Measurements from ENCODE around the gene PRICKLE3. TPM values are rescaled to one million over a fixed set of nuclear protein-coding genes. Genes with fewer than 3 reads are reported as not detected.

The PRICKLE3 gene
- total RNA-seq, 2 donors from 2014 or later, result 16.7 to 25.5 TPM

GRCh38 chrX:49221868-49222267 is 35.7 kb upstream of the PRICKLE3 start:
- no peak for DNase-seq

DNA sequence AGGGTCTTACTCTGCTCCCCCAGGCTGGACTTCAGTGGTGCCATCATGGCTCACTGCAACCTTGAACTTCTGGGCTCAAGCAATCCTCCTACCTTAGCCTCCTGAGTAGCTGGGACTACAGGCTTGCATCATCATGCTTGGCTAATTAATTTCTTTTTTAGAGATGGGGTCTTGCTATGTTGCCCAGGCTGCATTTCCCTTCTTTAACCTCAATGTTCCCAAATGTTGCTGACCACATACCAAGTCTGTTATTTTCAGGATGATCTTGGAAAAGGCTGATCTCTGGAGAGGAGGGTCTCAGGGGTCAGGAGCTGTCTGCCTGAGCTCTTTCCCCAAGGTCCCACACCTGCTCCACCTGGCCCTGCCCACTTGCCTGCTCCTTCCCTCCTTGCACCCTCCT is 33.9 kb upstream of the PRICKLE3 start:
- no peaks in the 10 kb centered on the region for H3K9me3 ChIP-seq
- no peaks in the 10 kb centered on the region for H3K27me3 ChIP-seq
- no peak overlapping the region for H3K4me3 ChIP-seq
- DNase-seq, result no peak
- intact Hi-C loops (cut with DNase I), result no loop called here
- H3K27ac ChIP-seq, result no peak overlapping the region
- H3K4me1 ChIP-seq, result no peaks in the 10 kb centered on the region
- H3K36me3 ChIP-seq, result no peaks in the 10 kb centered on the region
- no peak for TF ChIP-seq CTCF (IDR thresholded peaks at IDR 0.05)
- no peak overlapping the region for H3K9ac ChIP-seq (ENCODE audit: low read depth in 2 of 2, low read length in 2 of 2)

More at GRCh38 chrX:49221868-49222267, 35.7 kb upstream of the PRICKLE3 start:
- no peak overlapping the region for H3K9ac ChIP-seq (ENCODE audit: low read depth in 2 of 2, low read length in 2 of 2)
- no peak for TF ChIP-seq CTCF (IDR thresholded peaks at IDR 0.05)
- intact Hi-C loops (cut with DNase I), result no loop called here
- H3K36me3 ChIP-seq, result no peaks in the 10 kb centered on the region
- no peaks in the 10 kb centered on the region for H3K27me3 ChIP-seq
- no peaks in the 10 kb centered on the region for H3K4me1 ChIP-seq
- H3K9me3 ChIP-seq, result no peaks in the 10 kb centered on the region
- no peak overlapping the region for H3K27ac ChIP-seq
- no peak overlapping the region for H3K4me3 ChIP-seq

GRCh38 chrX:49214996-49215526 is 28.9 kb upstream of the PRICKLE3 start:
- no peak for TF ChIP-seq CTCF (IDR thresholded peaks at IDR 0.05)
- DNase-seq, result no peak
- intact Hi-C loops (cut with DNase I), result no loop called here
- no peaks in the 10 kb centered on the region for H3K4me1 ChIP-seq
- no peak overlapping the region for H3K4me3 ChIP-seq
- H3K9ac ChIP-seq (ENCODE audit: low read depth in 2 of 2, low read length in 2 of 2), result no peak overlapping the region
- no peaks in the 10 kb centered on the region for H3K27me3 ChIP-seq
- H3K36me3 ChIP-seq, result no peaks in the 10 kb centered on the region
- no peaks in the 10 kb centered on the region for H3K9me3 ChIP-seq
- no peak overlapping the region for H3K27ac ChIP-seq

- H3K27me3 ChIP-seq, result no peaks in the 10 kb centered on the region
- H3K27ac ChIP-seq, result no peak overlapping the region
- no peak overlapping the region for H3K9ac ChIP-seq (ENCODE audit: low read depth in 2 of 2, low read length in 2 of 2)
- no peaks in the 10 kb centered on the region for H3K9me3 ChIP-seq
- H3K4me3 ChIP-seq, result no peak overlapping the region
- H3K4me1 ChIP-seq, result no peaks in the 10 kb centered on the region
- intact Hi-C loops (cut with DNase I), result no loop called here
- no peaks in the 10 kb centered on the region for H3K36me3 ChIP-seq
- no peak for TF ChIP-seq CTCF (IDR thresholded peaks at IDR 0.05)
- DNase-seq, result no peak
Measured at GRCh38 chrX:49214416-49214815, 28.2 kb upstream of the PRICKLE3 start.

DNA sequence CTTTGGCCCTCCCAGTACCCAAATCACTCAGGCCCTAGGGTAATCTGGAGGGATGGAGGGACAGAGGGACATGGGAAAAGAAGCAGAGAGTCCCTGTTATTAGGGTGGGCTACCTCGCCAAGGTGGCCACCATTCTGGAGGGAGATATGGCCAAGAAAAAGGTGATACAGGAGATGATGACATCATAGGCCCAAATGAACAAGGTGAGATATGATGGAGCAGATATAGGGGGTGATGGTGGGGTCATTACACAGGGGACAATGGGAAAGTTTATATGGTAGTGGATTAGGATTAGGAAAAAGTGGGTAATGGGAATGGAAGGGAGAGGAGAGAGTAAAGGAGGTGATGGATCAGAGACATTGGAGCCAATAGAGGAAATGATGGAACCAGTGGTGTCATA is 26.7 kb upstream of the PRICKLE3 start:
- no peak overlapping the region for H3K9ac ChIP-seq (ENCODE audit: low read depth in 2 of 2, low read length in 2 of 2)
- no peaks in the 10 kb centered on the region for H3K36me3 ChIP-seq
- H3K27ac ChIP-seq, result no peak overlapping the region
- no peak overlapping the region for H3K4me3 ChIP-seq
- DNase-seq, result no peak
- H3K27me3 ChIP-seq, result no peaks in the 10 kb centered on the region
- H3K9me3 ChIP-seq, result no peaks in the 10 kb centered on the region
- intact Hi-C loops (cut with DNase I), result no loop called here
- H3K4me1 ChIP-seq, result no peaks in the 10 kb centered on the region
- TF ChIP-seq CTCF (IDR thresholded peaks at IDR 0.05), result no peak

All from colonic mucosa (tissue), 4 donors.